Measurements from ENCODE around the gene IFITM1. TPM values are rescaled to one million over a fixed set of nuclear protein-coding genes. Genes with fewer than 3 reads are reported as not detected.
"Not testable (repeated sequence)": the region's sequence is repeated elsewhere in the genome, so short reads cannot be mapped to it uniquely, and the experiment has no call there.

Gene IFITM1
- polyA plus RNA-seq, 1 donor from 2014 or later: 0.35 TPM

GRCh38 chr11:328516-329100 is 14.8 kb downstream of the IFITM1 start:
- H3K9ac ChIP-seq (ENCODE audit: low read length); H3K27ac ChIP-seq (ENCODE audit: low read length); H3K4me2 ChIP-seq (ENCODE audit: low read length); H3K36me3 ChIP-seq (ENCODE audit: insufficient read depth, low read length); H2AFZ ChIP-seq (ENCODE audit: low read depth, low read length); H3K9me3 ChIP-seq (ENCODE audit: low read length); H3K9me2 ChIP-seq (ENCODE audit: insufficient read depth, low read length); H3K27me3 ChIP-seq (ENCODE audit: insufficient read depth, low read depth, low read length); H3K79me2 ChIP-seq (replicated peaks; ENCODE audit: insufficient read depth, low read length); H3F3A ChIP-seq (ENCODE audit: insufficient read depth, low read length, poor library complexity, severe bottlenecking); H4K20me1 ChIP-seq (ENCODE audit: insufficient read depth); H3K4me3 ChIP-seq (ENCODE audit: low read length): not testable (repeated sequence)

DNA sequence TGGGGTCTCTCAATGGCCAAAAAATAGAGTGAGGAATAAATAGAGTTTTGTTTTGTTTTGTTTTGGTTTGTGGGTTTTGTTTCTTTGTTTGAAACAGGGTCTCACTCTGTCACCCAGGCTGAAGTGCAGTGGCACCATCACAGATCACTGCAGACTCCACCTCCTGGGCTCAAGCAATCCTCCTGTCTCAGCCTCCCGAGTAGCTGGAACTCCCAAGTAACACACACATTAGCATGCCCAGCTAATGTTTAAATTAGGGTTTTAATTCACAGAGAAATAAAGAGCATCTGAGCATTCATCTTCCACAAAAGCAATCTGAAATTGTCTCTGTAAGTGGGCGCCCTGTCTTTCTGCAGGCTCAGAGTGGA is 16.0 kb downstream of the IFITM1 start:
- Histone ChIP-seq H3K9me2 (ENCODE audit: insufficient read depth, low read length) (no peaks in the 10 kb centered on the region), H3F3A (ENCODE audit: insufficient read depth, low read length, poor library complexity, severe bottlenecking) (no peaks in the 10 kb centered on the region), H3K4me3 (ENCODE audit: low read length) (no peak overlapping the region), H3K36me3 (ENCODE audit: insufficient read depth, low read length) (no peaks in the 10 kb centered on the region), H3K9me3 (ENCODE audit: low read length) (no peaks in the 10 kb centered on the region), H3K79me2 (replicated peaks; ENCODE audit: insufficient read depth, low read length) (no peaks in the 10 kb centered on the region), H2AFZ (ENCODE audit: low read depth, low read length) (no peak overlapping the region), H3K4me2 (ENCODE audit: low read length) (no peak overlapping the region), H4K20me1 (ENCODE audit: insufficient read depth) (no peaks in the 10 kb centered on the region), H3K27me3 (ENCODE audit: insufficient read depth, low read depth, low read length) (no peaks in the 10 kb centered on the region), H3K9ac (ENCODE audit: low read length) (no peak overlapping the region), H3K27ac (ENCODE audit: low read length) (no peak overlapping the region)
- TF ChIP-seq SMC3 (conservative IDR thresholded peaks at IDR 0.05; ENCODE audit: poor library complexity) (no peak), CTCF (IDR thresholded peaks at IDR 0.05; ENCODE audit: poor library complexity, severe bottlenecking) (no peak), EP300 (conservative IDR thresholded peaks at IDR 0.05; ENCODE audit: poor library complexity, severe bottlenecking) (no peak), EZH2 (IDR thresholded peaks at IDR 0.05; ENCODE audit: borderline replicate concordance, insufficient read depth, low read length, poor library complexity, severe bottlenecking) (no peak), MXI1 (conservative IDR thresholded peaks at IDR 0.05; ENCODE audit: poor library complexity, severe bottlenecking) (no peak), POLR2AphosphoS5 (IDR thresholded peaks at IDR 0.05) (no peak), RAD21 (conservative IDR thresholded peaks at IDR 0.05) (no peak), TAF1 (IDR thresholded peaks at IDR 0.05; ENCODE audit: low read depth) (no peak), REST (IDR thresholded peaks at IDR 0.05; ENCODE audit: borderline replicate concordance) (no peak)

DNA sequence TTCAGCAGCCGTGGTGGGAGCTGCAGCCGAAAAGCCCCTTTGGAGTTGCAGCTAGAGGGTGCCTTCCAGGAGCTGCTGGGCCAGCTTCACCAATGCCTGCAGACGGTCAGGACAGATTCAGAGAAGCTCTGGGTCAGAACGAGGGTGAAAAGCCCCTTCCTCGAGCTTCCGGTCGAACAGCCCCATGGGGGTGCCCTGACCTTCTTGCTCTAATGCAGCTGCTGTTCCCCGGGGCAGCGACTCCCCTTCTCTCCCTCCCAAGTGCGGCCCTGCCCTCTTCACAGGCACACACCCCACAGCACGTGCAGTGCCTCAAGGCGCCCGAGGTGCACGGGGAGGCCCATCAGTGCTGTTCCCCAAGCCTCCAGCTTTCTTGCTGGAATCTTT is 16.5 kb downstream of the IFITM1 start:
- TF ChIP-seq EZH2 (IDR thresholded peaks at IDR 0.05; ENCODE audit: borderline replicate concordance, insufficient read depth, low read length, poor library complexity, severe bottlenecking): no peak
- no peak for TF ChIP-seq CTCF (IDR thresholded peaks at IDR 0.05; ENCODE audit: poor library complexity, severe bottlenecking)
- no peak for TF ChIP-seq RAD21 (conservative IDR thresholded peaks at IDR 0.05)
- TF ChIP-seq REST (IDR thresholded peaks at IDR 0.05; ENCODE audit: borderline replicate concordance): no peak
- TF ChIP-seq SMC3 (conservative IDR thresholded peaks at IDR 0.05; ENCODE audit: poor library complexity): no peak
- TF ChIP-seq TAF1 (IDR thresholded peaks at IDR 0.05; ENCODE audit: low read depth): no peak
- no peak for TF ChIP-seq EP300 (conservative IDR thresholded peaks at IDR 0.05; ENCODE audit: poor library complexity, severe bottlenecking)
- TF ChIP-seq MXI1 (conservative IDR thresholded peaks at IDR 0.05; ENCODE audit: poor library complexity, severe bottlenecking): no peak
- TF ChIP-seq POLR2AphosphoS5 (IDR thresholded peaks at IDR 0.05): no peak

More for the DNA sequence above, 16.5 kb downstream of the IFITM1 start:
- Histone ChIP-seq H3K79me2 (replicated peaks; ENCODE audit: insufficient read depth, low read length) (no peaks in the 10 kb centered on the region), H3K27ac (ENCODE audit: low read length) (no peak overlapping the region), H4K20me1 (ENCODE audit: insufficient read depth) (no peaks in the 10 kb centered on the region), H3K9ac (ENCODE audit: low read length) (no peak overlapping the region), H3K9me2 (ENCODE audit: insufficient read depth, low read length) (no peaks in the 10 kb centered on the region), H3K4me2 (ENCODE audit: low read length) (no peak overlapping the region), H3K4me3 (ENCODE audit: low read length) (no peak overlapping the region), H2AFZ (ENCODE audit: low read depth, low read length) (no peak overlapping the region), H3K27me3 (ENCODE audit: insufficient read depth, low read depth, low read length) (no peaks in the 10 kb centered on the region), H3K9me3 (ENCODE audit: low read length) (no peaks in the 10 kb centered on the region), H3K36me3 (ENCODE audit: insufficient read depth, low read length) (no peaks in the 10 kb centered on the region), H3F3A (ENCODE audit: insufficient read depth, low read length, poor library complexity, severe bottlenecking) (no peaks in the 10 kb centered on the region)

Measured in neural cell (in vitro differentiated cells).